GM12878 (cell line): ENCODE data around the gene RAB3B. TPM values are rescaled to one million over a fixed set of nuclear protein-coding genes. Genes with fewer than 3 reads are reported as not detected.

Source experiments
- ATAC-seq: fragments of 200-7000 bp; cut with Tn5 transposase; 3 replicates; pipeline ENCODE4 v1.9.1; 2020; ENCODE audit warnings: mild to moderate bottlenecking, moderate library complexity
- BruUV-seq: library from RNA; stranded (reverse); fragments of 400-500 nt; replicated peaks from 2 replicates; lab custom pipeline; 2021; lab: Mats Ljungman, UMichigan
- CTCF ChIA-PET: fragments of 300-600 bp; sonication (Branson Sonifier 250); formaldehyde crosslinking; extraction: SDS; loops from one replicate; lab custom pipeline; 2021; ENCODE audit warnings: inconsistent platforms; lab: Yijun Ruan, JAX
- POLR2A ChIA-PET: fragments of 350-600 bp; formaldehyde crosslinking; extraction: SDS; loops from one replicate; lab custom pipeline; 2021; ENCODE audit warnings: inconsistent platforms; lab: Charles Lee
- RAD21 ChIA-PET: fragments of 300-600 bp; sonication (Branson Sonifier 250); formaldehyde crosslinking; loops from one replicate; lab custom pipeline; 2023; ENCODE audit warnings: antibody characterized with exemption; ENCODE audit not compliant: unreplicated experiment; lab: Charles Lee
- SMC1A ChIA-PET: fragments of 300-600 bp; sonication (Branson Sonifier 250); formaldehyde crosslinking; loops from one replicate; lab custom pipeline; 2023; ENCODE audit not compliant: unreplicated experiment, uncharacterized antibody; lab: Charles Lee
- DNase-seq: peaks from one replicate; pipeline ENCODE4 v3.0.0-alpha.2; 2011; ENCODE audit warnings: low read depth, low spot score
- FAIRE-seq: peaks from 3 replicates; lab custom pipeline; 2011; peaks lifted over from hg19 to GRCh38; lab: Jason Lieb, UNC
- H2AFZ ChIP-seq: 2 replicates; pipeline ENCODE4 v1.6.0; 2011; ENCODE audit warnings: low read depth, low read length, control low read depth; ENCODE audit not compliant: control insufficient read depth
- H3K27ac ChIP-seq: 2 replicates; pipeline ENCODE4 v1.5.1; 2011; ENCODE audit warnings: control low read depth; ENCODE audit not compliant: control insufficient read depth, insufficient read depth
- H3K27me3 ChIP-seq, 2 experiments: replicated peaks in 1 of 2; 2 replicates each; pipeline versions ENCODE4 v1.6.0 to v1.6.1; 2011; ENCODE audit warnings: low read length in 1 of 2; ENCODE audit not compliant: control insufficient read depth in 2 of 2, insufficient read depth in 2 of 2
- H3K36me3 ChIP-seq, 2 experiments: 2 replicates each; pipeline ENCODE4 v1.5.1; 2011; ENCODE audit warnings: low read length in 1 of 2; ENCODE audit not compliant: control insufficient read depth in 2 of 2, insufficient read depth in 2 of 2
- H3K4me1 ChIP-seq: 2 replicates; pipeline ENCODE4 v1.6.1; 2011; ENCODE audit warnings: mild to moderate bottlenecking, low read length, moderate library complexity, mixed read lengths; ENCODE audit not compliant: control insufficient read depth, insufficient read depth
- H3K4me2 ChIP-seq: 2 replicates; pipeline ENCODE4 v1.6.0; 2011; ENCODE audit warnings: control low read depth; ENCODE audit not compliant: control insufficient read depth, insufficient read depth
- H3K4me3 ChIP-seq: fragments of 200-600 bp; sonication (generic); 2 replicates; pipeline ENCODE4 v1.5.1; 2016
- H3K79me2 ChIP-seq: 2 replicates; pipeline ENCODE4 v1.6.0; 2011; ENCODE audit warnings: low read length; ENCODE audit not compliant: control insufficient read depth, insufficient read depth
- H3K9ac ChIP-seq: 2 replicates; pipeline ENCODE4 v1.8.0; 2011; ENCODE audit warnings: low read length, control low read depth, mixed read lengths; ENCODE audit not compliant: control insufficient read depth, insufficient read depth
- H3K9me3 ChIP-seq: replicated peaks from 3 replicates; pipeline ENCODE4 v1.5.1; 2011; ENCODE audit warnings: mild to moderate bottlenecking, low read length; ENCODE audit not compliant: control insufficient read depth, insufficient read depth
- H4K20me1 ChIP-seq: 2 replicates; pipeline ENCODE4 v1.6.0; 2011; ENCODE audit not compliant: control insufficient read depth, insufficient read depth
- MTA2 ChIP-seq: fragments of 450-650 bp; IDR thresholded peaks from 2 replicates; pipeline ENCODE4 v1.6.1; 2016; ENCODE audit warnings: low read depth, mild to moderate bottlenecking, moderate library complexity
- PAX8 ChIP-seq: fragments of 450-650 bp; IDR thresholded peaks from 2 replicates; pipeline ENCODE4 v1.6.1; 2017; ENCODE audit warnings: mild to moderate bottlenecking, moderate library complexity
- WGBS: methylation state at CpG from one replicate; pipeline ENCODE4 v1.1.6; 2016; ENCODE audit warnings: low lambda C conversion rate; ENCODE audit not compliant: insufficient replicate concordance, insufficient coverage; ENCODE audit errors: missing lambda C conversion rate; 5-methylcytosine and 5-hydroxymethylcytosine counted together
- in situ Hi-C: fragments of 300-500 bp; cut with MboI; formaldehyde crosslinking; loops from 9 replicates; pipeline ENCODE4 v1.14.3; 2018; ENCODE audit warnings: mixed read lengths
- intact Hi-C: fragments of 100-400 bp; cut with micrococcal nuclease; formaldehyde crosslinking; loops from one replicate; pipeline ENCODE4 v1.14.2; 2022; ENCODE audit not compliant: unreplicated experiment
- polyA plus RNA-seq, 11 experiments: library from polyadenylated mRNA; depleted of rRNA in 4 of 11; unstranded in 6 of 11; stranded (reverse) in 5 of 11; fragments of >200 nt; fragmentation: Nextera tagmentation in 4 of 11; fragmentation: Illumina TruSeq in 1 of 11; extraction: Ambion mirVana in 4 of 11; extraction: Trizol in 1 of 11; gene quantifications; 1 replicate in 1 of 11; 2 replicates in 10 of 11; pipeline versions ENCODE4 v1.2.1 to v1.2.3, GENCODE V29; 2011 to 2016; ENCODE audit warnings: inconsistent platforms in 2 of 11, missing spikeins in 2 of 11, low read depth in 1 of 11
- total RNA-seq, 4 experiments: library from RNA; depleted of rRNA in 3 of 4; stranded (reverse); fragments of >200 nt in 3 of 4; fragmentation: Illumina TruSeq in 1 of 4; extraction: Trizol in 1 of 4; gene quantifications; 2 replicates each; pipeline versions ENCODE4 v1.2.1 to v1.2.3, GENCODE V29; 2013 to 2021
- TF ChIP-seq, protein P1 (sequence below): fragments of 450-650 bp; IDR thresholded peaks from 2 replicates; pipeline ENCODE4 v1.6.1; 2016; ENCODE audit warnings: mild to moderate bottlenecking, moderate library complexity, borderline replicate concordance

The RAB3B gene
- total and polyA plus RNA-seq, 10 of the 15 experiments (the other 5 are each of a cell fraction or from before 2014, with no cell fraction given) = 0.05 to 0.32 (median 0.24) TPM

DNA sequence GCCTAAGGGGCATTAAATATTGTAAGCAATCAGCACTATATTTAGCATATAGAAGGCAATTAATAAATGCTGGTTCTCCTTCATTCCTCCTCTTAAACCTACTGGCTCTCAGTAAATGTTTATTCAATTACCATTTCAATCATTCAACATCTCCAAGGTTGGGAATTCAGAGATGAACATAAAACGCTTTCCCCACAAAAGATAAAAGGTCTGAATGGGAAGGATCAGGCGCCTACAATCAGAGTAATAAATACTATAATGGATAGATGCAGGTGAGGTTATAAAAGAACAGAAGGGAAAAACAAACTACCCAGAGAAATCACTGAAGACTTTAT lies 43.5 kb upstream of the RAB3B start:
- Histone ChIP-seq H3K27ac (peak overlapping the region; percentile 83), H3K27me3 (no peaks in the 10 kb centered on the region), H3K4me2 (peak overlapping the region; percentile 68), H4K20me1 (no peaks in the 10 kb centered on the region), H3K79me2 (peaks cover 40% of the 10 kb centered on the region), H2AFZ (peak overlapping the region; percentile 85), H3K4me1 (peaks cover 12% of the 10 kb centered on the region), H3K36me3 (peaks cover 0 to 5% of the 10 kb centered on the region in 2 experiments; a peak in 1 of 4 replicates), H3K4me3 (peak overlapping the region; percentile 78; the same call in 1 of the 2 replicates)
- POLR2A ChIA-PET = interaction anchor here (1.3 to 6.0 kb wide), 4 partner anchors 20 to 274 kb away, joined by 3 to 37 read pairs (median 5); partner anchors contain the start of genes BTF3L4 and TXNDC12
- SMC1A ChIA-PET = interaction anchor here (1.1 to 3.6 kb wide), 2 partner anchors 16 to 22 kb away, joined by 5 to 13 read pairs; partner anchors contain the start of gene BTF3L4
- FAIRE-seq (no peak), ATAC-seq (no peak), DNase-seq (no peak)
- BruUV-seq = no TSS peak
- intact Hi-C loops (no loop called here), in situ Hi-C loops (no loop called here)
- RAD21 ChIA-PET = interaction anchor here (1.1 to 1.3 kb wide), 2 partner anchors 156 to 331 kb away, joined by 3 to 4 read pairs; partner anchors contain the start of gene NRDC
- 65% methylated on average over 2 of the region's 2 CpGs for WGBS
- no peak for TF ChIP-seq MTA2
- TF ChIP-seq, protein P1, sequence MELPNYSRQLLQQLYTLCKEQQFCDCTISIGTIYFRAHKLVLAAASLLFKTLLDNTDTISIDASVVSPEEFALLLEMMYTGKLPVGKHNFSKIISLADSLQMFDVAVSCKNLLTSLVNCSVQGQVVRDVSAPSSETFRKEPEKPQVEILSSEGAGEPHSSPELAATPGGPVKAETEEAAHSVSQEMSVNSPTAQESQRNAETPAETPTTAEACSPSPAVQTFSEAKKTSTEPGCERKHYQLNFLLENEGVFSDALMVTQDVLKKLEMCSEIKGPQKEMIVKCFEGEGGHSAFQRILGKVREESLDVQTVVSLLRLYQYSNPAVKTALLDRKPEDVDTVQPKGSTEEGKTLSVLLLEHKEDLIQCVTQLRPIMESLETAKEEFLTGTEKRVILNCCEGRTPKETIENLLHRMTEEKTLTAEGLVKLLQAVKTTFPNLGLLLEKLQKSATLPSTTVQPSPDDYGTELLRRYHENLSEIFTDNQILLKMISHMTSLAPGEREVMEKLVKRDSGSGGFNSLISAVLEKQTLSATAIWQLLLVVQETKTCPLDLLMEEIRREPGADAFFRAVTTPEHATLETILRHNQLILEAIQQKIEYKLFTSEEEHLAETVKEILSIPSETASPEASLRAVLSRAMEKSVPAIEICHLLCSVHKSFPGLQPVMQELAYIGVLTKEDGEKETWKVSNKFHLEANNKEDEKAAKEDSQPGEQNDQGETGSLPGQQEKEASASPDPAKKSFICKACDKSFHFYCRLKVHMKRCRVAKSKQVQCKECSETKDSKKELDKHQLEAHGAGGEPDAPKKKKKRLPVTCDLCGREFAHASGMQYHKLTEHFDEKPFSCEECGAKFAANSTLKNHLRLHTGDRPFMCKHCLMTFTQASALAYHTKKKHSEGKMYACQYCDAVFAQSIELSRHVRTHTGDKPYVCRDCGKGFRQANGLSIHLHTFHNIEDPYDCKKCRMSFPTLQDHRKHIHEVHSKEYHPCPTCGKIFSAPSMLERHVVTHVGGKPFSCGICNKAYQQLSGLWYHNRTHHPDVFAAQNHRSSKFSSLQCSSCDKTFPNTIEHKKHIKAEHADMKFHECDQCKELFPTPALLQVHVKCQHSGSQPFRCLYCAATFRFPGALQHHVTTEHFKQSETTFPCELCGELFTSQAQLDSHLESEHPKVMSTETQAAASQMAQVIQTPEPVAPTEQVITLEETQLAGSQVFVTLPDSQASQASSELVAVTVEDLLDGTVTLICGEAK = peak; percentile 75; the same call in 1 of the 2 replicates
- TF ChIP-seq PAX8 = 0 out of 2 replicates have a peak, but pooled peaks have one; percentile 36
- TF ChIP-seq, all 136 proteins: peak for 2
- Histone ChIP-seq H3K9me3 (no peaks in the 10 kb centered on the region), H3K9ac (no peak overlapping the region)
- CTCF ChIA-PET = interaction anchor here (1.4 to 1.5 kb wide), 2 partner anchors 21 to 137 kb away, joined by 7 to 10 read pairs; partner anchors contain the start of genes BTF3L4 and TXNDC12
